Muscle layer of duodenum (tissue), 2 donors: ENCODE measurements around the gene BTBD7.

Source experiments
- H3K27ac ChIP-seq: one replicate; pipeline ENCODE4 v1.7.0; 2013; ENCODE audit warnings: mild to moderate bottlenecking, low read length
- H3K27me3 ChIP-seq: one replicate; pipeline ENCODE4 v1.7.0; 2013; ENCODE audit warnings: low read depth, mild to moderate bottlenecking, control low read depth, low read length
- H3K36me3 ChIP-seq, 2 donors: one replicate each; pipeline ENCODE4 v1.7.0; 2013; ENCODE audit warnings: low read length in 2 of 2, control low read depth in 1 of 2, mild to moderate bottlenecking in 1 of 2; ENCODE audit not compliant: insufficient read depth in 2 of 2, control insufficient read depth in 1 of 2
- H3K4me1 ChIP-seq, 2 donors: one replicate each; pipeline ENCODE4 v1.7.0; 2013; ENCODE audit warnings: low read length in 2 of 2, mild to moderate bottlenecking in 2 of 2, control low read depth in 1 of 2, moderate library complexity in 1 of 2; ENCODE audit not compliant: insufficient read depth in 2 of 2, control insufficient read depth in 1 of 2
- H3K4me3 ChIP-seq, 2 donors: one replicate each; pipeline ENCODE4 v1.7.0; 2013; ENCODE audit warnings: low read length in 2 of 2, low read depth in 1 of 2, mild to moderate bottlenecking in 1 of 2
- H3K9me3 ChIP-seq, 2 donors: one replicate each; pipeline ENCODE4 v1.7.0; 2013; ENCODE audit warnings: low read length in 2 of 2, control low read depth in 1 of 2, mild to moderate bottlenecking in 1 of 2; ENCODE audit not compliant: control insufficient read depth in 1 of 2
- donor health status: healthy.

BTBD7 gene

GRCh38 chr14:93232159-93232558 lies 100.7 kb downstream of the BTBD7 start:
- Histone ChIP-seq H3K36me3 (peaks cover 17 to 19% of the 10 kb centered on the region in 2 donors), H3K9me3 (no peaks in the 10 kb centered on the region), H3K4me1 (no peaks in the 10 kb centered on the region), H3K4me3 (peak overlapping the region; percentile 49 to 64), H3K27ac (no peak overlapping the region), H3K27me3 (no peaks in the 10 kb centered on the region)

GRCh38 chr14:93231129-93231979 lies 101.5 kb downstream of the BTBD7 start:
- Histone ChIP-seq H3K27ac (no peak overlapping the region), H3K4me1 (no peaks in the 10 kb centered on the region)

GRCh38 chr14:93230539-93230938 lies 102.3 kb downstream of the BTBD7 start:
- no peak overlapping the region for H3K4me3 ChIP-seq
- H3K27me3 ChIP-seq, result no peaks in the 10 kb centered on the region
- no peaks in the 10 kb centered on the region for H3K9me3 ChIP-seq
- peaks cover 19 to 33% of the 10 kb centered on the region in 2 donors for H3K36me3 ChIP-seq
- H3K4me1 ChIP-seq, result no peaks in the 10 kb centered on the region
- H3K27ac ChIP-seq, result no peak overlapping the region

More at GRCh38 chr14:93231129-93231979, 101.5 kb downstream of the BTBD7 start:
- no peaks in the 10 kb centered on the region for H3K27me3 ChIP-seq
- H3K9me3 ChIP-seq, result no peaks in the 10 kb centered on the region
- peak overlapping the region; percentile 49 to 64 for H3K4me3 ChIP-seq
- peaks cover 19 to 25% of the 10 kb centered on the region in 2 donors for H3K36me3 ChIP-seq

- Histone ChIP-seq H3K27me3 (no peaks in the 10 kb centered on the region), H3K36me3 (peaks cover 19 to 49% of the 10 kb centered on the region in 2 donors), H3K4me3 (no peak overlapping the region), H3K27ac (no peak overlapping the region), H3K9me3 (no peaks in the 10 kb centered on the region), H3K4me1 (no peaks in the 10 kb centered on the region)
These were observed 104.3 kb downstream of the BTBD7 start for GRCh38 chr14:93228550-93228949.

- Histone ChIP-seq H3K36me3 (peaks cover 30 to 65% of the 10 kb centered on the region in 2 donors), H3K4me3 (no peak overlapping the region), H3K27me3 (no peaks in the 10 kb centered on the region), H3K27ac (no peak overlapping the region), H3K9me3 (no peaks in the 10 kb centered on the region), H3K4me1 (no peaks in the 10 kb centered on the region)
These were observed 109.3 kb downstream of the BTBD7 start for GRCh38 chr14:93223565-93223964.

- H3K27me3 ChIP-seq, result no peaks in the 10 kb centered on the region
- no peaks in the 10 kb centered on the region for H3K9me3 ChIP-seq
- peaks cover 28 to 61% of the 10 kb centered on the region in 2 donors for H3K36me3 ChIP-seq
- no peak overlapping the region for H3K4me3 ChIP-seq
- H3K27ac ChIP-seq, result no peak overlapping the region
- H3K4me1 ChIP-seq, result no peaks in the 10 kb centered on the region
These were observed 112.3 kb downstream of the BTBD7 start for GRCh38 chr14:93220509-93220908.

GRCh38 chr14:93219103-93219726 lies 113.6 kb downstream of the BTBD7 start:
- Histone ChIP-seq H3K9me3 (no peaks in the 10 kb centered on the region), H3K27ac (no peak overlapping the region), H3K4me3 (no peak overlapping the region), H3K4me1 (no peaks in the 10 kb centered on the region), H3K36me3 (peaks cover 34 to 58% of the 10 kb centered on the region in 2 donors), H3K27me3 (no peaks in the 10 kb centered on the region)

GRCh38 chr14:93214598-93214997 lies 118.2 kb downstream of the BTBD7 start:
- no peaks in the 10 kb centered on the region for H3K9me3 ChIP-seq
- H3K4me3 ChIP-seq, result no peak overlapping the region
- H3K27ac ChIP-seq, result no peak overlapping the region
- no peaks in the 10 kb centered on the region for H3K27me3 ChIP-seq
- H3K4me1 ChIP-seq, result no peaks in the 10 kb centered on the region
- H3K36me3 ChIP-seq, result peaks cover 27 to 50% of the 10 kb centered on the region in 2 donors

- Histone ChIP-seq H3K27ac (no peak overlapping the region), H3K27me3 (no peaks in the 10 kb centered on the region), H3K4me1 (peaks cover 8 to 12% of the 10 kb centered on the region in 2 donors), H3K4me3 (no peak overlapping the region), H3K36me3 (peaks cover 21 to 41% of the 10 kb centered on the region in 2 donors), H3K9me3 (no peaks in the 10 kb centered on the region)
These were observed 120.4 kb downstream of the BTBD7 start for GRCh38 chr14:93212432-93212831.

GRCh38 chr14:93207468-93208308 lies 125.1 kb downstream of the BTBD7 start:
- Histone ChIP-seq H3K9me3 (no peaks in the 10 kb centered on the region), H3K27ac (peak overlapping the region; percentile 74), H3K27me3 (no peaks in the 10 kb centered on the region), H3K36me3 (peaks cover 6 to 13% of the 10 kb centered on the region in 2 donors), H3K4me3 (peak overlapping the region; percentile 85 to 90), H3K4me1 (peaks cover 8 to 22% of the 10 kb centered on the region in 2 donors)
